Putamen (tissue), 1 donor: ENCODE results near the gene HOXD3.

Source experiments
- DNase-seq: peaks from one replicate; pipeline ENCODE4 v3.0.0-alpha.2; 2016; ENCODE audit warnings: low spot score

HOXD3 gene

GRCh38 chr2:176121190-176122051 is 35.7 kb upstream of the HOXD3 start:
- no peak for DNase-seq

GRCh38 chr2:176122052-176122682 is 34.9 kb upstream of the HOXD3 start:
- DNase-seq: no peak

DNA sequence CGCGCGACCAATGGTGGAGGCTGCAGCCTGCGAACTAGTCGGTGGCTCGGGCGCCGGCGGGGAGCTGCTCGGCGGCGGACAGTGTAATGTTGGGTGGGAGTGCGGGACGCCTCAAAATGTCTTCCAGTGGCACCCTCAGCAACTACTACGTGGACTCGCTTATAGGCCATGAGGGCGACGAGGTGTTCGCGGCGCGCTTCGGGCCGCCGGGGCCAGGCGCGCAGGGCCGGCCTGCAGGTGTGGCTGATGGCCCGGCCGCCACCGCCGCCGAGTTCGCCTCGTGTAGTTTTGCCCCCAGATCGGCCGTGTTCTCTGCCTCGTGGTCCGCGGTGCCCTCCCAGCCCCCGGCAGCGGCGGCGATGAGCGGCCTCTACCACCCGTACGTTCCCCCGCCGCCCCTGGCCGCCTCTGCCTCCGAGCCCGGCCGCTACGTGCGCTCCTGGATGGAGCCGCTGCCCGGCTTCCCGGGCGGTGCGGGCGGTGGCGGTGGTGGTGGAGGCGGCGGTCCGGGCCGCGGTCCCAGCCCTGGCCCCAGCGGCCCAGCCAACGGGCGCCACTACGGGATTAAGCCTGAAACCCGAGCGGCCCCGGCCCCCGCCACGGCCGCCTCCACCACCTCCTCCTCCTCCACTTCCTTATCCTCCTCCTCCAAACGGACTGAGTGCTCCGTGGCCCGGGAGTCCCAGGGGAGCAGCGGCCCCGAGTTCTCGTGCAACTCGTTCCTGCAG is 34.3 kb upstream of the HOXD3 start, which contains the start of gene HOXD9:
TSS of gene HOXD9 (plus strand) at position 37 of the 728 bp plus-strand sequence. CDS start at position 87, 50 bp downstream.
- DNase-seq: no peak

DNA sequence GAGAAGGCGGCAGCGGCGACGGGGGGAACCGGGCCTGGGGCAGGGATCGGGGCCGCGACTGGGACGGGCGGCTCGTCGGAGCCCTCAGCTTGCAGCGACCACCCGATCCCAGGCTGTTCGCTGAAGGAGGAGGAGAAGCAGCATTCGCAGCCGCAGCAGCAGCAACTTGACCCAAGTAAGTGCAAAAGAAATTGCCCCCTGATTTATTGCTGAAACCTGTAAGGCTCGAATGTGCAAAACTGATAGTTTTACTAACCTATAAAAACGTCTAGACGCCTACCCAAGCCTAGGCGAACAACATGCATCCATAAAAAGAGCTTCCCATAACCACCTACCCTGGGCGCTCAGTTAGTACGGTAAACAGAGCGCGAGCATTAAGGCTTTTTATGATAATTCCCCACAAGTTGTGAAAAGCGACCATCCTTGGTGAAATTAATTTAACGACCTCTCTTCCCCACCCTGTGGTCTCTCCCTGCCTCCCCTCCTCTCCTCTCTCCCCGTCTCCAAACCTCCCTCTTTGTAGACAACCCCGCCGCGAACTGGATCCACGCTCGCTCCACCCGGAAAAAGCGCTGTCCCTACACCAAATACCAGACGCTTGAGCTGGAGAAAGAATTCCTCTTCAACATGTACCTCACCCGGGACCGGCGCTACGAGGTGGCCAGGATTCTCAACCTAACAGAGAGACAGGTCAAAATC is 33.5 kb upstream of the HOXD3 start:
- DNase-seq: no peak

DNA sequence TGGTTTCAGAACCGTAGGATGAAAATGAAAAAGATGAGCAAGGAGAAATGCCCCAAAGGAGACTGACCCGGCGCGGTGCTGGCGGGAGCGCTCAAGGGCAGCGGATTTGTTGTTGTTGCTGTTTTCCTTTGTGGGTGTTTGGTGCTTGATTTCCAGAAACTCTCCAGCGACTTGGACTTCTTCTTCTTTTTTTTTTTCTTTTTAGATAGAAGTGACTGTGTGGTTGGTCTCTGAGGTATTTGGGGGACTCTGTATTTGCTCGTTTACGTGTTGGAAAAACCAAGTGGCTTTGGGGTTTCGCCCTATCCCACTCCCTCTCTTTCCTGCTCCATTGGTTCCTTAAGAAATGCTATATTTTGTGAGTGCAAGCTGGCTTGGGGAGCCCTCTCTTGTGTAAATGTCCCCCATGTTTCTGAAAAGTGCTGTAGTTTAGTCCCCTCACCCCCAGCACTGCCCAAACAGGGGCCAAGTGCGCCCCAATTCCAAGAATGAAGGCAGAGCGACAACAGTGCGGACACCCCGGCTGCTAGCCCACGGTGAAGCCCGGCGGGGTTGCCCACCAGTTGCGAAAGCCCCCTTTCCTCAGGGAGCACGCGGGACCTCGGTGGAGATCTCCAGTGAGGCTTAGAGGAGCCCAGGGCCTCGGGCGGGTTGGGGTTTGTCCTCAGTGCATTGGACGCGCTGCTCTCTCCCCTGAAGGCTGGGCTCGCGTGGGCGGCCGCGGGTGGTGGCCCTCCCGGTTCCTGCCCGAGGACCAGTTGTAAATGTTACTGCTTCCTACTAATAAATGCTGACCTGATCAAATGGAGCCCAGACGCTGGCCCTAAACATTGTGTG is 32.8 kb upstream of the HOXD3 start:
- no peak for DNase-seq

DNA sequence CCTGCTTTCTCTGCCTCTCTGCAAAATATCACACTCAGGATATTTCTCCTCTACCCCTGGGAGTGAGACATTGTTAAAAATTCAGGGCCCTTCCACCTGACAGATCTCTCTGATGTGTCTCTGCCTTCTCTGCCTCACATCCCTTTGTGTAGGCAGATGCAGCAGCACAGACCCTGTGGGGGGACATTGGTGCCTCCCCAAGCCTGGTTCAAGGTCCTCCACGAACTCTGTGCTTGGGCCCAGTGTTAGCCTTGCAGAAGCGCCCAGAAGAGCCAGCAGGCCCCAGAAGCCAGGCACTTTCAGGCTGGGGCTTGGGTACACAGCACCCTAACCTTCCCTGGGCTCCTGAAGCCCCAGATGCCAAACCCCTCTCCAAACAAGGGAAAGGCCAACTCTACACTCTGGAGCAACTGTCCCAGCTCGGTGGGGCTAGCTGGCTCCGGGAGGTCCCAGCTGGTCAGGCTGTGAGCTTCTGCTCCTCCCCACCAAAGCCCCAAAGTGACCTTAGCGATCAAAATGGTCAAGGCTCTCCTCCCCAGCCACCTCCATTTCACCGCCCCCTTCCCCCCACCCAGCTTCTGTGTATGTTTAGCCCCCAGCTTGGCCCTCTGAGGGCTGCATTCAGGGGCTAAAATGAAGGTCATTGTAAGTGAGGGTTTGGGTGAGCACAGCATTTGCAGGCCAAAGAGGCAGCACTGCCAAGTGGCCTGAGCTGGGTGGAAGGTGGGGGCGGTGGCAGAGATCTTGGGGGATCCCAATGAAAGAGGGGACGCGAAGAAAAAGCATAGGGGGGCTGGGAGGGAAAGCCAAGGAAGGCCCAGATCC is 31.9 kb upstream of the HOXD3 start:
- no peak for DNase-seq

DNA sequence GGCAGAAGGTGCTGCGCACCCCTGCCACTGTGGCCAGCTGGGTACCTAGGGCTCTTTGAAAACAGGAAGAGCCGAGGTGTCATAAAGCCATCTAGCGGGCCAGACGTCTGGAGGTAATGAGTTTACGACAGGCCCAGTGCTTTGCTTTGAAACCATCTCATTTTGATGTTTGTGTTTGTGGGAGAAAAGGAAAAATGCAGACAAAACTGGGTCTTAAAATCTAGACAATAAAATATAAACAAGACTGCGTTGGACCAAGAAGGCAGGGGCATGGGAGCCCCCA is 31.4 kb upstream of the HOXD3 start:
- no peak for DNase-seq

DNA sequence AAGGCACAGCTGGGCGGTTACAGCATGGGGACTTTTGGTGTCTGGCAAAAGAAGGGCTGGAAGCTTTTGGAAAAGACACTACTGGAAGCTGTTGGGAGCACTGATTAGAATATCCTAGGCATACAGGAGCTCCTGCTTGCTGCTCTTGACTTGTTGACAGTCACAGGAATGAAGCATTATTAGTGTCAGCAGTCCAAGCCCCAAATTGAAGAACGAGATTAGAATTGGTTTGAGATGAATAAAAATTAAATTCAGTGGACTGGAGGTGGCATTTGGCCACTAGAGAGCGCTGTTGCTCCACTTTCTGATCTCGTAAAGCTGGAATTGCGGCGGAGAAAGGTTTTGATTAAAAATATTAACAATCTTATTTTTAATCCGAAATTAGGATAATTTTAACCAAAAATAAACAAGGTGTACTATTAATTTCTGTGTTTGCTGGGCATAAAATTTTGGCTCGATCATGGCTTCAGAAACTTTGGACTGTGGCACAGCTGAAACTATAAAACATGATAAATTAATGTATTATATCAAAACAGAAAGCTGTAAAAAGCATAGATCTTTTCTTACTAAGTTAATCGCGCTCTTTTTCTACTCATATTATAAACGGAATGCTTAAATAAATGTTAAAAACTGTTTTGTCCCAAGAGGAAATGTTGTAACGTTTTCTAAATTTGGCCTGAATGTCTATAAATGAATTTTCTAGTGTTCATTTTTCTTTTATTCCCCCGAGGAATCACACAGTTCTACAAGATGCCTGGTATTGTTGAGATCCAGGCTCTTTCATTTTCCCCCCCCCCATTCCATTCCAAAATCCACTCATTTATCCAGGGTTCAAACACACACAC is 30.0 kb upstream of the HOXD3 start:
- DNase-seq: peak; percentile 49

GRCh38 chr2:176127774-176128072 is 29.4 kb upstream of the HOXD3 start:
- DNase-seq: no peak

DNA sequence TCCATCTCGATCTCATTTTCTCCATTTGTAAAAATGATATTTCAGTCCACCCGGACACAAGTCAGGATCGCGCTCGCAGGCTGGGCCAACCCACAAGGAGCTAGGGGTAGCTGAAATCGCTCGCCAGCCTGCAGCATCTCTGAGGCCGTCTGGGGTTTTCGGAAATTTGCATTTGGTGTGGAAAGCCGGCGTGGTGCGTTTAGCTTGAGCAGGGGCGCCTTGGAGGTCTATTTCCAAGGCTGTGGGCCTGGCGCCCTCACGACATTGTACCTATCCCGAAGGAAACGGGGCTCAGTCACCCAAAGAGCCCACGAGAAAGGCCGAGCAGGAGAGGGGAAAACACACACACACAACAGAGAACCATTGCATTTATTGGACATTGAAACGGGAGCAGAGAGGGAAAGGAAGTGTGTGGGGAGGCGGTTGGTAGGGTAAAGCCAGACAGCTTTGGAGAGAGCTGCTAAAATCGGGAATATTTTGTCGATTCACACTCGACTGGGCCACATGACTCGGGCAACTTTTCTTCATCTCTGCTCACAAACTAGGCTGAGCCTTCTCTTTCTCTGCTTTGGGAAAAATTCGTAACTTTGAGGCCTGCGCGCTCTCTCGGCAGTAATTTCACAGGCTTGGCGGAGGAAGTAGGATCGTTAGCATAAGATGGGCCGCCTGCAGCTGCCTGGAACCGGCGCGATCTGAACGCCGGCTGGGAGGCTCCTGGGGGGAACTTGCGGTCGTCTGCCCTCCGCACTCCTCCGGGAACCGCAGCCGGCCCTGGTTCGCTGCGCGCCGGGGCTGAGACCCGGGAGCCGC is 28.7 kb upstream of the HOXD3 start:
- no peak for DNase-seq

DNA sequence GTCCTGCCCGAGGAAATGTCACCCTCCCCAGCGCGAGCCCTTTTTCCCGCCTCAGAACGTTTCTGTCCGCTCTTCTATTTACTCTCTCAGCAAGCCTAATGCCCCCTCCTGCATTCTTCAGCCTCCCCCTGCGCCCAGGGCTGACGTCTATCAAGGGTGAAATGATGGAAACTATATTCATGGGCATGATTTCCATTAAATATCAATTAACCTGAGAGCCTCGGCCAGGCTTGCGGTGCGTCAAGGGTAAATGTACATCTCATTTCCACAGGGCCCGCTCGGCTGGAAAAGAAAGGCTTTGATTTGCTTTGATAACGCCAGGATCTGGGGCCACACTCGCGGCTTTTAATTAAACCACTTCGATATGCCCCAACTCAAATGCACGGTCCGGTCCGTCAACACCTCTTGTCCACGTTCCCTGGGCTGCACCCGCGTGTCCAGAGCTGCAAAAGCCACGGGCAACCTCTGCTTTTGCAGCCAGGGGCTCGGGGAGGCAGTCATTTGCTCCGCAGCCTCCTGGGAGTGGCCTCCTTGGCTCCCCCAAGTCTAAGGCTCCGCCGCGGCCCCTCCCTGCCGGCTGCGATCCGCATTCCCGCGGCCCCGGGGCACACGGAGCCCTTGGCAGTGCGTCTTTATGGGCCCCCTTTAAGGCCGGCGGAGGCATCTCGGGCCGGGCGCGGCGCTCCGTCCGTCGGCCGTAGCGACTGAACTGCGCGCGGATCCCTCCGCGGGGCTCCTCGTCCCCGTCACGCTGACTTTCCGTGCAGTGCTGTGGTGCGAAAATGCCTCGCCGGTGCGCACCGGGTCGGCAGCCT is 27.9 kb upstream of the HOXD3 start, which contains the start of gene HOXD8:
TSS of gene HOXD8 (plus strand) at position 724 of the 815 bp plus-strand sequence. CDS start 662 bp downstream, outside the sequence.
- no peak for DNase-seq

DNA sequence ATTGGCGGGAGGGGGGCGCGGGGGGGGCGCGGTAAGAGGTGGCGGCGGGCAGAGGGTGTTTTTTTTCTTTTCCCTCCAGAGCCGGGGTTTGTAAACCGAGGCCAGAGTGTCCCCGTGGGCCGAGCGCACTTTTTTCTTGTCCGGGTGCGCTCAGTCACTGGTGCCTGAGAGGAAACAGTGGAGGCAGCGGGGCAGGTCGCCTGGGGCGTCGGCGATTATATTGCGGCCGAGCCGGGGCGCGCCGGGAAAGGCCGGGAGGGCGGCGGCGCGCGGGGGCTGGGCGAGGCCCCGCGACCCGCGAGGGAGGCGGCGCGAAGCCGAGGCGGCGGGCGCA is 27.3 kb upstream of the HOXD3 start:
- no peak for DNase-seq

DNA sequence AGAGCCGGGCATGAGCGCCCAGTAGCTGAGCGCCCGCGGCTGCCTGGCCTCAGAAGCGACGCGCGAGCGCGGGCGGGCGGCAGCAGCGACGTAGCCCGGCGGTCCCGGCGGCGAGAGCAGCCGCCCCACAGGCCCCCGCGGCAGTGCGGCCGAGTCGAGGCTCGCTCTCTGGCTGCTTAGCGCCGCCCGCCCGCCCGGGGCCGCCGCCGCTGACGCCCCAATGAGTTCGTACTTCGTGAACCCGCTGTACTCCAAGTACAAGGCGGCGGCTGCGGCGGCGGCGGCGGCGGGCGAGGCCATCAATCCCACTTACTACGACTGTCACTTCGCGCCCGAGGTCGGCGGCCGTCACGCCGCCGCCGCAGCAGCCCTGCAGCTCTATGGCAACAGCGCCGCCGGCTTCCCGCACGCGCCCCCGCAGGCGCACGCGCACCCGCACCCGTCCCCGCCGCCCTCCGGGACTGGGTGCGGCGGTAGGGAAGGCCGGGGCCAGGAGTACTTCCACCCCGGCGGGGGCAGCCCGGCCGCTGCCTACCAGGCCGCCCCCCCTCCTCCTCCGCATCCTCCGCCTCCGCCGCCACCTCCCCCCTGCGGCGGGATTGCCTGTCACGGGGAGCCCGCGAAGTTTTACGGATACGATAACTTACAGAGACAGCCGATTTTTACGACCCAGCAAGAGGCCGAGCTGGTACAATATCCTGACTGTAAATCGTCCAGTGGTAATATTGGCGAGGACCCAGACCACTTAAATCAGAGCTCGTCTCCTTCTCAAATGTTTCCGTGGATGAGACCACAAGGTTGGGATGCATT is 26.8 kb upstream of the HOXD3 start:
- no peak for DNase-seq

DNA sequence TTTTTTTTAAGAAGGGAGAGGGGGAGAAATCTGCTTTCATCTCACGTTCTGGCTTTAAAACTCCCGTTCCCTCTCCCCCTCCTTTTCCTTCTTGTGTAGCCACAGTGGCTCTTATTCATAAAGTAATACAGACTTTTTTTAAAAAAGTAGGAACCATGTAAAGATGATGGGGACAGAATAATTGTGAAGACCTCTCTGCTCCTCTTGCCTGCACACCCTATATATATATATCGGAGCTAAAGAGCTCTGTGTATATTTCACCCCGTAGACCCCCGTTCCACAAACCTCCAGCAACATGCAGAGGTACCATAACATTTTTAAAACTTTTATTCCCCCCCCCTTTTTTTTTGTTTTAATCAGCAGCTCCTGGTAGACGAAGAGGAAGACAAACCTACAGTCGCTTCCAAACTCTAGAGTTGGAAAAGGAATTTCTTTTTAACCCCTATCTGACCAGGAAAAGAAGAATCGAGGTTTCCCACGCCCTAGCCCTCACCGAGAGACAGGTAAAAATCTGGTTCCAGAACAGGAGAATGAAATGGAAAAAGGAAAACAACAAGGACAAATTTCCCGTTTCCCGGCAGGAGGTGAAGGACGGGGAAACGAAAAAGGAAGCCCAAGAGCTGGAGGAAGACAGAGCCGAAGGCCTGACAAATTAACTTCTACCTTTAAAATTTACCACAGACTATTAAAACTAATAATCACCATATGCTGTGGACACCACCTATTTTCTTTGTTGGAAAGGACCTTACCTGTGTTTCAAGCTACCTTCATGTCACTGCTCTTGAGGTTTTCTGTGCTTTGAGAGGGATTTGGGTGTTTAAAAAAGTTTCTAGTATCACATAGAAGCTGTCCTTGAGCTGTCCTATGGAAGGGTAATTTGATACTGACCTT is 25.9 kb upstream of the HOXD3 start:
- no peak for DNase-seq

GRCh38 chr2:176131848-176132158 is 25.3 kb upstream of the HOXD3 start:
- no peak for DNase-seq
